LNCAP (cell line): ENCODE measurements around the gene IZUMO2.

Experiments used
- TF ChIP-seq, protein P1 (sequence below): fragments of 450-650 bp; IDR thresholded peaks from 2 replicates; pipeline ENCODE4 v1.5.1; 2017; ENCODE audit warnings: mild to moderate bottlenecking

Gene IZUMO2

DNA sequence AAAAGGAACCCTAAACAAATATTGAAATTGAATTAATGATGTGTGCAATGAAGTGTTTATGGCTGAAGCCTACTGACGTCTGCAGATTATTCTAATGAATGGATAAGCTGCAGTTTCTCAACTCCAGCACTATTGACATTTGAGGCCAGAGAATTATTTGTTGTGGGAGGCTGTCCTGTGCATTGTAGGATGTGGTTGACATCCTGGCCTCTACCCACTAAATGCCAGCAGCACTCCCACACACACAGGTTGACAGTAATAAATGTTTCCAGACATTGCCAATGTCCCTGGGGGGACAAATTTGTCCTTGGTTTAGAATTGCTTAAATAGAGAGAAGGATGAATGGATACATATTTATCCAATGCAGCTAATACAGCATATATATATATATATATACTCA lies 21.1 kb upstream of the IZUMO2 start:
- TF ChIP-seq, protein P1, sequence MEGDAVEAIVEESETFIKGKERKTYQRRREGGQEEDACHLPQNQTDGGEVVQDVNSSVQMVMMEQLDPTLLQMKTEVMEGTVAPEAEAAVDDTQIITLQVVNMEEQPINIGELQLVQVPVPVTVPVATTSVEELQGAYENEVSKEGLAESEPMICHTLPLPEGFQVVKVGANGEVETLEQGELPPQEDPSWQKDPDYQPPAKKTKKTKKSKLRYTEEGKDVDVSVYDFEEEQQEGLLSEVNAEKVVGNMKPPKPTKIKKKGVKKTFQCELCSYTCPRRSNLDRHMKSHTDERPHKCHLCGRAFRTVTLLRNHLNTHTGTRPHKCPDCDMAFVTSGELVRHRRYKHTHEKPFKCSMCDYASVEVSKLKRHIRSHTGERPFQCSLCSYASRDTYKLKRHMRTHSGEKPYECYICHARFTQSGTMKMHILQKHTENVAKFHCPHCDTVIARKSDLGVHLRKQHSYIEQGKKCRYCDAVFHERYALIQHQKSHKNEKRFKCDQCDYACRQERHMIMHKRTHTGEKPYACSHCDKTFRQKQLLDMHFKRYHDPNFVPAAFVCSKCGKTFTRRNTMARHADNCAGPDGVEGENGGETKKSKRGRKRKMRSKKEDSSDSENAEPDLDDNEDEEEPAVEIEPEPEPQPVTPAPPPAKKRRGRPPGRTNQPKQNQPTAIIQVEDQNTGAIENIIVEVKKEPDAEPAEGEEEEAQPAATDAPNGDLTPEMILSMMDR = no peak

- TF ChIP-seq, protein P1 = no peak
Measured at GRCh38 chr19:50181121-50181520, 18.0 kb upstream of the IZUMO2 start.

DNA sequence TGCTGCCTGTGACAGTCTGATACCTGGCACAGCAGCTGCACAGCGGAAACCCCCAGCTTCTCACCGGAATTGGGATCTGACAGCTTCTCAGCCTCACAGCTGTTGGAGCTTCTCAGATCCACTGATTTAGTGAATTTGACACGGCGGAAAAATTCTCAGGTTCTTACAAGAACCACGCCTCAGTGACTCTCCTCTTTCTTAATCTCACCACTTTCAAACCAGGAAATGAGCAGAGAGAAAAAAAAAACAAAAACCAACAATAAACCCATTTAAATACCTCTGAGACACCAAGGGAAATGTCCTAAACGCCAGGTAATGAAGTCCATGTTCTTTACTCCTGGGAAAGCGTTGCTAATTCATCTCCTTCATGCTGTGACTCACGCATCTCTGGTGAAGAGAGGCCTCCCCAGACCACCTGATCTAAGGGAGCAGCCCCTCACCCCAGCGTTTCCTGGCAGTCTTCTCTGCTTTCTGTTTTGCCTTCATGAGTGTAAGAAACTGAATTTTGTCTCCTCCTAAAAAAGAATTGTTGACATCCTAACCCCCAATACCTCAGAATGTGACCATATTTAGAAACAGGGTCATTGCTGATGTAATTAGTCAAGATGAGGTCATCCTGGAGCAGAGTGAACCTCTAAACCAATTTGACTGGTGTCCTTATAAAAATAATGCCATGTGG lies 15.9 kb upstream of the IZUMO2 start:
- TF ChIP-seq, protein P1 = no peak

DNA sequence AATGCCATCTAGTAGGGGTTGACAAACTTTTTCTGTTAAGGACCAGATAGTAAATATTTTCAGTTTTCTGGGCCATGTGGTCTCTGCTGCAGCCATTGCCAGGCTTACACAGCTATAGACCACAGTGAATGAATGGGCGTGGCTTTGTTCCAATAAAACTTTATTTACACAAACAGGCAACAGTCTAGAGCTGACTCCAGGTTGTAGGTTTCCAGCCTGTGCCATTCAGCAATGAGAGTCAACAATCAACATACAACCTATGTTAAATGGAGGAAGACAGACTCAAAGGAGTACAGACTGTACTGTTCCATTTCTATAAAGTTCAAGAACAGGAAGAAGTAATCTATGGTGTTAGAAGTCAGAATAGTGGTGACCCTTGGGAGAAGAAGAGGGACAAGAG lies 15.2 kb upstream of the IZUMO2 start:
- TF ChIP-seq, protein P1 = no peak

GRCh38 chr19:50176775-50177174 lies 13.7 kb upstream of the IZUMO2 start:
- TF ChIP-seq, protein P1 = no peak

DNA sequence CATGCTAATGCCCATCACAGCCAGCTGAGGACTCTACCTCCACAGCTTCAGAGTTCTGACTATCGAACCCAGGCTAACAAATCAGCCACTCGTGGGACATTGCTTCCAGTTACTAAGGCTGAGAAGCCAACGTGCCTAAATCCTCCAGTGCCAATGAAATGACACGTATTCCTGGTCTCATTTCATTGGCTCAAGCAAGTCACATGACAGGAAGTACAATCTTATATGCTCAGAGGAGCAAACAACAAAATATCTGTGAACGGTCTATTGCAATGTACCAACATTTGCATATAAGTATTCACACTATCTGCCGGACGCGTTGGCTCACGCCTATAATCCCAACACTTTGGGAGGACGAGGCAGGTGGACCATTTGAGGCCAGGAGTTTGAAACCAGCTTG lies 12.8 kb upstream of the IZUMO2 start:
- TF ChIP-seq, protein P1 = no peak

DNA sequence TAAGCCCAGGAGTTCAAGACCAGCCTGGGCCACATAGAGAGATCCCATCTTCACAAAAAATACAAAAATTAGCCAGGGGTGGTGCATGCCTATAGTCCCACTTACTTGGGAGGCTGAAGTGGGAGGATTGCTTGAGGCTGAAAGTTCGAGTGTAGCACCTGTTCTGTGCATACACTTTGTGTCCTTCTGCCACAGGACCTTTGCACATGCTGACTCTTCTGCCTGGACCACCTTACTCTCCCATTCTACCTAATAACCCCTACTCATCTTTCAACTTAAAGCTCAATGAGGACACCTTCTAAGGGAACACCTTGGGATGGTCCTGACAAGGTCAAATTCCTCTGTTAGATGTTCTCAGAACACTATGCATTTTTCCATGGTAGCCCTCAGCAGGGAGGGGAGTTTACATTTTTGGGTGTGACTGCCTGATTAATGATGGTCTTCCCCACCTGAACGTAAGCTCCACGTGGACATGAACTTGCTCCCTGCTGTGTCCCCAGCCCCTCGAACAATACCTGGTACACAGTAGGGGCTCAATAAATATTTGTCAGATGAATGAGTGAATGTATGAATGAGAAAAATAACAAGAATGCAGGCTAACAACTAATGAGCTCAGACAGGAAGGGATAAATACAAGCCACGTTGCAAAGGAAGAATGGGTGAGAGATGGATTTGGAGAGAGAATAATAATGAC lies 11.2 kb upstream of the IZUMO2 start:
- TF ChIP-seq, protein P1 = no peak
